ENCODE results near the gene ABHD2. TPM values are rescaled to one million over a fixed set of nuclear protein-coding genes. Genes with fewer than 3 reads are reported as not detected.
"Not testable (repeated sequence)": the region's sequence is repeated elsewhere in the genome, so short reads cannot be mapped to it uniquely, and the experiment has no call there.

ABHD2 gene
- total RNA-seq, 4 donors from 2014 or later = 49.8 to 82.3 (median 72.1) TPM

- TF ChIP-seq POLR2AphosphoS5 (IDR thresholded peaks at IDR 0.05) (no peak), POLR2A (IDR thresholded peaks at IDR 0.05; ENCODE audit: low read depth) (no peak), EP300 (IDR thresholded peaks at IDR 0.05) (no peak), CTCF (IDR thresholded peaks at IDR 0.05) (no peak)
- Histone ChIP-seq H3K4me1 (no peaks in the 10 kb centered on the region), H3K27me3 (no peaks in the 10 kb centered on the region), H3K27ac (replicated peaks in 1 of 4) (no peak overlapping the region), H3K4me3 (no peak overlapping the region), H3K9me3 (no peaks in the 10 kb centered on the region), H3K36me3 (no peaks in the 10 kb centered on the region)
- intact Hi-C loops (cut with DNase I) = no loop called here
- peak; percentile 53 for DNase-seq (ENCODE audit: extremely low spot score)
These were observed 143.6 kb downstream of the ABHD2 start for GRCh38 chr15:89231832-89232231.

GRCh38 chr15:89239883-89240810, 151.9 kb downstream of the ABHD2 start:
- not testable (repeated sequence) for H3K27ac ChIP-seq (replicated peaks in 1 of 4); DNase-seq (ENCODE audit: extremely low spot score); H3K4me3 ChIP-seq; H3K36me3 ChIP-seq; H3K27me3 ChIP-seq; H3K9me3 ChIP-seq
- WGBS = 85% methylated on average over 12 of the region's 12 CpGs
- intact Hi-C loops (cut with DNase I) = loop anchor here (5.0 kb wide), 2 partner anchors 33 to 92 kb away; partner anchors contain the start of gene POLG
- H3K4me1 ChIP-seq = peaks cover 16 to 21% (median 17%) of the 10 kb centered on the region in 4 donors

- peak overlapping the region; percentile 54 to 71 (median 60) for H3K27ac ChIP-seq (replicated peaks in 1 of 4)
- H3K4me1 ChIP-seq = peaks cover 16 to 21% (median 17%) of the 10 kb centered on the region in 4 donors
- no peak for TF ChIP-seq POLR2AphosphoS5 (IDR thresholded peaks at IDR 0.05)
- TF ChIP-seq POLR2A (IDR thresholded peaks at IDR 0.05; ENCODE audit: low read depth) = no peak
- no peak for TF ChIP-seq CTCF (IDR thresholded peaks at IDR 0.05)
- TF ChIP-seq EP300 (IDR thresholded peaks at IDR 0.05) = no peak
- DNase-seq (ENCODE audit: extremely low spot score) = no peak
- intact Hi-C loops (cut with DNase I) = loop anchor here (5.0 kb wide), 2 partner anchors 36 to 89 kb away; partner anchors contain the start of gene POLG
- no peaks in the 10 kb centered on the region for H3K27me3 ChIP-seq
- 44% methylated on average over 20 of the region's 20 CpGs for WGBS
- H3K9me3 ChIP-seq = no peaks in the 10 kb centered on the region
- H3K36me3 ChIP-seq = no peaks in the 10 kb centered on the region
- H3K4me3 ChIP-seq = peak overlapping the region; percentile 61 to 86 (median 74)
These were observed 154.9 kb downstream of the ABHD2 start for GRCh38 chr15:89243046-89243690.

GRCh38 chr15:89243691-89244573, 155.7 kb downstream of the ABHD2 start, which contains the start of gene FANCI:
TSS of gene FANCI (plus strand) at chr15:89243979. CDS start at chr15:89247648, 3,669 bp downstream.
- intact Hi-C loops (cut with DNase I) = loop anchor here (5.0 kb wide), 2 partner anchors 37 to 88 kb away; partner anchors contain the start of gene POLG
- H3K36me3 ChIP-seq = no peaks in the 10 kb centered on the region
- H3K27me3 ChIP-seq = no peaks in the 10 kb centered on the region
- peak within 1 kb of the TSS; percentile 61 to 86 (median 74) for H3K4me3 ChIP-seq
- DNase-seq (ENCODE audit: extremely low spot score) = peak; percentile 97
- WGBS = 0% methylated on average over 43 of the region's 69 CpGs
- H3K27ac ChIP-seq (replicated peaks in 1 of 4) = peak within 1 kb of the TSS; percentile 54 to 71 (median 60)
- no peaks in the 10 kb centered on the region for H3K9me3 ChIP-seq
- peaks cover 16 to 21% (median 17%) of the 10 kb centered on the region in 4 donors for H3K4me1 ChIP-seq
- peak; percentile 46 to 59 (median 51) for TF ChIP-seq CTCF (IDR thresholded peaks at IDR 0.05)
- no peak for TF ChIP-seq POLR2A (IDR thresholded peaks at IDR 0.05; ENCODE audit: low read depth)
- peak; percentile 75 to 88 for TF ChIP-seq POLR2AphosphoS5 (IDR thresholded peaks at IDR 0.05)
- TF ChIP-seq EP300 (IDR thresholded peaks at IDR 0.05) = no peak

All from esophagus muscularis mucosa (tissue), 4 donors.